ENCODE data around the gene SEPHS2.

DNA sequence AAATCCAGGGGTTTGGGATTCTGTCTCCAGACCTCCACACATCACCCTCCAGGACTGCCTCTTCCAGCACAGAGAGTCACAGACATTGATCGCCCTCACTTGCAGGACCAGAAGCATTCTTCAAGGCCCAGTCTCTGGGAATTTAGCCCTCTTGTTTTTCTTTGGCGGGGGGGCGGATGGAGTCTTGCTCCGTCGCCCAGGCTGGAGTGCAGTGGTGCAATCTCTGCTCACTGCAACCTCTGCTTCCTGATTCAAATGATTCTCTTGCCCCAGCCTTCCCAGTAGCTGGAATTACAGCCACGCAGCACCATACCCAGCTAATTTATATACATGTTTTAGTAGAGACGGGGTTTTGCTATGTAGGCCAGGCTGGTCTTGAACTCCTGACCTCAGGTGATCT lies 18.4 kb upstream of the SEPHS2 start:
- TF ChIP-seq, protein P1, sequence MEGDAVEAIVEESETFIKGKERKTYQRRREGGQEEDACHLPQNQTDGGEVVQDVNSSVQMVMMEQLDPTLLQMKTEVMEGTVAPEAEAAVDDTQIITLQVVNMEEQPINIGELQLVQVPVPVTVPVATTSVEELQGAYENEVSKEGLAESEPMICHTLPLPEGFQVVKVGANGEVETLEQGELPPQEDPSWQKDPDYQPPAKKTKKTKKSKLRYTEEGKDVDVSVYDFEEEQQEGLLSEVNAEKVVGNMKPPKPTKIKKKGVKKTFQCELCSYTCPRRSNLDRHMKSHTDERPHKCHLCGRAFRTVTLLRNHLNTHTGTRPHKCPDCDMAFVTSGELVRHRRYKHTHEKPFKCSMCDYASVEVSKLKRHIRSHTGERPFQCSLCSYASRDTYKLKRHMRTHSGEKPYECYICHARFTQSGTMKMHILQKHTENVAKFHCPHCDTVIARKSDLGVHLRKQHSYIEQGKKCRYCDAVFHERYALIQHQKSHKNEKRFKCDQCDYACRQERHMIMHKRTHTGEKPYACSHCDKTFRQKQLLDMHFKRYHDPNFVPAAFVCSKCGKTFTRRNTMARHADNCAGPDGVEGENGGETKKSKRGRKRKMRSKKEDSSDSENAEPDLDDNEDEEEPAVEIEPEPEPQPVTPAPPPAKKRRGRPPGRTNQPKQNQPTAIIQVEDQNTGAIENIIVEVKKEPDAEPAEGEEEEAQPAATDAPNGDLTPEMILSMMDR (conservative IDR thresholded peaks at IDR 0.05): no peak
- no peak for TF ChIP-seq ZFX (IDR thresholded peaks at IDR 0.05)

Data from C4-2B (cell line).